WTC11 (cell line): ENCODE results near the gene USH2A. TPM values are rescaled to one million over a fixed set of nuclear protein-coding genes. Genes with fewer than 3 reads are reported as not detected.

ENCODE experiments used
- ATAC-seq: fragments of 200-7000 bp; cut with Tn5 transposase; 2 replicates; pipeline ENCODE4 v1.10.0; 2021; ENCODE audit warnings: mild to moderate bottlenecking, moderate library complexity
- CTCF ChIA-PET: fragments of 300-600 bp; sonication (Branson Sonifier 250); formaldehyde crosslinking; loops from one replicate; lab custom pipeline; 2021; ENCODE audit warnings: antibody characterized with exemption; lab: Charles Lee
- POLR2A ChIA-PET: fragments of 350-600 bp; sonication (Branson Sonifier 250); formaldehyde crosslinking; loops from one replicate; lab custom pipeline; 2021; ENCODE audit warnings: antibody characterized with exemption; lab: Charles Lee
- DNase-seq: peaks from one replicate; pipeline ENCODE4 v3.0.0; 2021; ENCODE audit warnings: low spot score
- H3K27ac Mint-ChIP-seq: 2 replicates; pipeline ENCODE4 v1.8.0; 2021; ENCODE audit warnings: mixed read lengths
- H3K27me3 Mint-ChIP-seq: 2 replicates; pipeline ENCODE4 v1.8.0; 2021; ENCODE audit warnings: low read depth, mild to moderate bottlenecking, moderate library complexity, mixed read lengths
- H3K36me3 Mint-ChIP-seq: 2 replicates; pipeline ENCODE4 v1.8.0; 2021; ENCODE audit warnings: mixed read lengths
- H3K4me1 Mint-ChIP-seq: 2 replicates; pipeline ENCODE4 v1.8.0; 2022; ENCODE audit warnings: mixed read lengths
- H3K4me3 Mint-ChIP-seq: 2 replicates; pipeline ENCODE4 v1.8.0; 2021; ENCODE audit warnings: mild to moderate bottlenecking, moderate library complexity, mixed read lengths
- H3K9me3 Mint-ChIP-seq: 2 replicates; pipeline ENCODE4 v1.8.0; 2021; ENCODE audit warnings: mixed read lengths
- AR ChIP-seq: fragments of 250-450 bp; sonication (Bioruptor Pico); IDR thresholded peaks from 2 replicates; pipeline ENCODE4 v1.9.0; 2021; ENCODE audit warnings: mild to moderate bottlenecking
- ATF2 ChIP-seq: sonication (generic); formaldehyde crosslinking; IDR thresholded peaks from 2 replicates; pipeline ENCODE4 v1.8.1; 2022; ENCODE audit warnings: low read depth, missing genetic modification reagents, borderline replicate concordance
- CBFB ChIP-seq: sonication (generic); formaldehyde crosslinking; IDR thresholded peaks from 2 replicates; pipeline ENCODE4 v1.8.1; 2022; ENCODE audit warnings: mild to moderate bottlenecking, low read depth, missing genetic modification reagents
- E2F4 ChIP-seq: sonication (generic); formaldehyde crosslinking; IDR thresholded peaks from 2 replicates; pipeline ENCODE4 v1.8.1; 2022; ENCODE audit warnings: low read depth, mild to moderate bottlenecking, moderate library complexity, missing genetic modification reagents, borderline replicate concordance
- ELF4 ChIP-seq: sonication (generic); formaldehyde crosslinking; IDR thresholded peaks from 2 replicates; pipeline ENCODE4 v1.8.1; 2022; ENCODE audit warnings: low read depth, mild to moderate bottlenecking, moderate library complexity, missing genetic modification reagents
- EMX1 ChIP-seq: fragments of 250-450 bp; sonication (Bioruptor Pico); IDR thresholded peaks from 2 replicates; pipeline ENCODE4 v1.8.0; 2021; ENCODE audit warnings: mild to moderate bottlenecking
- GABPB1 ChIP-seq: sonication (generic); formaldehyde crosslinking; IDR thresholded peaks from 2 replicates; pipeline ENCODE4 v1.8.1; 2023; ENCODE audit warnings: mild to moderate bottlenecking, missing genetic modification reagents
- NFATC4 ChIP-seq: fragments of 250-450 bp; sonication (Bioruptor Pico); IDR thresholded peaks from 2 replicates; pipeline ENCODE4 v1.9.0; 2021; ENCODE audit warnings: mild to moderate bottlenecking
- SMAD4 ChIP-seq: sonication (generic); formaldehyde crosslinking; IDR thresholded peaks from 2 replicates; pipeline ENCODE4 v1.8.0; 2022; ENCODE audit warnings: mild to moderate bottlenecking, missing genetic modification reagents
- TP53 ChIP-seq: sonication (generic); formaldehyde crosslinking; IDR thresholded peaks from 2 replicates; pipeline ENCODE4 v1.8.1; 2023; ENCODE audit warnings: mild to moderate bottlenecking, missing genetic modification reagents
- ZBTB43 ChIP-seq: sonication (generic); formaldehyde crosslinking; IDR thresholded peaks from 2 replicates; pipeline ENCODE4 v1.8.1; 2023; ENCODE audit warnings: mild to moderate bottlenecking, missing genetic modification reagents
- total RNA-seq: library from RNA; stranded (reverse); gene quantifications from 3 replicates; pipeline ENCODE4 v1.2.3, GENCODE V29; 2021
- TF ChIP-seq, protein P1 (sequence below): sonication (generic); formaldehyde crosslinking; IDR thresholded peaks from 2 replicates; pipeline ENCODE4 v1.8.0; 2022; ENCODE audit warnings: mild to moderate bottlenecking, missing genetic modification reagents

The USH2A gene
- total RNA-seq, 1 experiment from 2014 or later: 0.37 TPM

DNA sequence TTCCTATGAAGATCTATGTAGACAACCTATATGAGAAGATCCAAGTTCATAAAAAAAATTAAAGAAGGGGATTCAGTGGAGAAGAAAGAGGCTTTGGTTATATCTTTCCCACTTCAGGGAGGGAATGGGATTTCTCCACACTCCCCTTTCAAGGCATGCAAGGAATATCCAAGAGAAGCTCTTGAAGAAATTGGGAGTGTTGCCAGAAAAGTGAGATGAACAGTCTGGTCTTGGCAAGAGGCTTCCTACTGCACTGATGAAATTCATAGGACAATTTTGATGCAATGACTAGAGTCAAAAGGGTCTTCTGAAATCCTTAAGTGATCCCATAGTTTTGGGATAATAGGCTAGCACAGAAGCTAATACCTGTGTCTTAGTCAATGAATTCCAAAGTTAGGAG, 703.1 kb downstream of the USH2A start:
- Mint-ChIP-seq H3K36me3 (no peaks in the 10 kb centered on the region), H3K27me3 (no peaks in the 10 kb centered on the region), H3K27ac (no peak overlapping the region), H3K4me3 (no peak overlapping the region), H3K4me1 (no peaks in the 10 kb centered on the region)
- ChIA-PET CTCF (interaction anchor here (4.2 kb wide), 1 partner anchor 10 kb away, joined by 21 read pairs; no protein-coding TSS in a partner anchor), POLR2A (no interaction called here)
- ATAC-seq (no peak), DNase-seq (no peak)
- no peak for TF ChIP-seq E2F4 (CRISPR knock-in tag)
- no peak for TF ChIP-seq EMX1 (CRISPR knock-in tag)
- TF ChIP-seq, all 79 proteins: peak for 0
- no peaks in the 10 kb centered on the region for H3K9me3 Mint-ChIP-seq

- TF ChIP-seq AR (no peak), CBFB (CRISPR knock-in tag) (no peak), TP53 (CRISPR knock-in tag) (no peak), NFATC4 (no peak), SMAD4 (CRISPR knock-in tag) (no peak), ATF2 (CRISPR knock-in tag) (no peak), ZBTB43 (CRISPR knock-in tag) (no peak)
- TF ChIP-seq, protein P1, sequence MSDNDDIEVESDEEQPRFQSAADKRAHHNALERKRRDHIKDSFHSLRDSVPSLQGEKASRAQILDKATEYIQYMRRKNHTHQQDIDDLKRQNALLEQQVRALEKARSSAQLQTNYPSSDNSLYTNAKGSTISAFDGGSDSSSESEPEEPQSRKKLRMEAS: no peak
- no peaks in the 10 kb centered on the region for H3K4me1 Mint-ChIP-seq
- no peak overlapping the region for H3K4me3 Mint-ChIP-seq
- ATAC-seq (no peak), DNase-seq (no peak)
- POLR2A ChIA-PET: no interaction called here
- no peaks in the 10 kb centered on the region for H3K27me3 Mint-ChIP-seq
- no peaks in the 10 kb centered on the region for H3K9me3 Mint-ChIP-seq
- no peak overlapping the region for H3K27ac Mint-ChIP-seq
- H3K36me3 Mint-ChIP-seq: no peaks in the 10 kb centered on the region
- CTCF ChIA-PET: interaction anchor here (4.2 kb wide), 1 partner anchor 9 kb away, joined by 21 read pairs; no protein-coding TSS in a partner anchor
Measured at GRCh38 chr1:215719552-215719951, 703.7 kb downstream of the USH2A start.

DNA sequence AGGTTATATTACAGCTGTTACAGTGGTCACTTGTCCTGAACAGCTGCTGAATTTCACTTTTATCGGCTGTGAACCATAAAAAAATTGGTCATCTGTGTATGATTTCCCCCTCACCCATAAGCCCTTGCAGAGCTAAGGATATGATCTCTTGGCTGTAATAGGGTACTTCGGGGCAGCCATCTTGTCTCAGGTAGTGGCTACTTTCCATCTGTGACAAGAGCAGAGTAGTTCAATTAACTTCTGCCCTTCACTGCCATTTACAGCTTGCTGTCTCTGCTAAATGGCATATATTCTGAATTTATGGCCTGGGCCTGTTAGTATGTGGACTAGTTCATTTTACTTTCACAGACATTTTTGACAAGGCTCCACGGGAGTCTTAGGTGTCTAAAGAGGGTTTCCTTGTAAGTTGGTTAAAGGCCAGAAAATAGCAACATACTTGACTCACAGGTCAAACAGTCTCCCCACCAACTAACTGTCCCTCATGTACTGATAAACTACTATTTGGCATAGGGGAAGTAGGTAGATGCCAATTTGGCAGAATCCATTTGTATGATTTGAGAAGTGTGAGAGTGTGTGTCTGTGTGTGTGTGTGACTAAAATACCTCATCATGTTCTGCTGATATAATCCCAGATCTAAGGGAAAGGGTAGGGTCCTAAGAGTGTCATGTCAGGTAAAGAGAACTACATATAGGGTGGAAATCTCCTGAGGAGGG, 704.5 kb downstream of the USH2A start:
- Mint-ChIP-seq H3K27me3 (no peaks in the 10 kb centered on the region), H3K4me3 (no peak overlapping the region), H3K36me3 (no peaks in the 10 kb centered on the region), H3K9me3 (no peaks in the 10 kb centered on the region), H3K27ac (no peak overlapping the region), H3K4me1 (no peaks in the 10 kb centered on the region)
- ChIA-PET CTCF (interaction anchor here (4.2 kb wide), 1 partner anchor 9 kb away, joined by 21 read pairs; no protein-coding TSS in a partner anchor), POLR2A (no interaction called here)
- no peak for TF ChIP-seq GABPB1 (CRISPR knock-in tag)
- no peak for TF ChIP-seq ELF4
- ATAC-seq (no peak), DNase-seq (no peak)
